ENCODE results near the gene SERPIND1.
"Not testable (repeated sequence)": the region's sequence is repeated elsewhere in the genome, so short reads cannot be mapped to it uniquely, and the experiment has no call there.

SERPIND1 gene

GRCh38 chr22:20729194-20729593 lies 44.7 kb upstream of the SERPIND1 start:
- no peak overlapping the region for H3K4me3 ChIP-seq (ENCODE audit: low read length)
- no peak overlapping the region for H3K23ac ChIP-seq (ENCODE audit: low read length)
- no peak overlapping the region for H3K27ac ChIP-seq (ENCODE audit: low read depth, low read length)
- no peak for DNase-seq
- no CpG with 5 or more reads among the region's 13 CpGs for WGBS (ENCODE audit: extremely low coverage, insufficient coverage, low lambda C conversion rate)
- no peak overlapping the region for H3K56ac ChIP-seq (ENCODE audit: low read length)
- H2BK120ac ChIP-seq (ENCODE audit: low read depth, low read length), result no peak overlapping the region
- H2BK5ac ChIP-seq (ENCODE audit: low read length), result no peak overlapping the region
- no peak overlapping the region for H3K9ac ChIP-seq (ENCODE audit: low read length)
- no peak overlapping the region for H4K5ac ChIP-seq (ENCODE audit: low read length)
- no peaks in the 10 kb centered on the region for H3K4me1 ChIP-seq (ENCODE audit: control insufficient read depth, low read depth, low read length)
- peaks cover 2% of the 10 kb centered on the region for H3K36me3 ChIP-seq (ENCODE audit: control insufficient read depth, insufficient read depth, low read length)
- no peaks in the 10 kb centered on the region for H3K79me1 ChIP-seq (ENCODE audit: low read length)
- H4K8ac ChIP-seq (ENCODE audit: low read depth, low read length), result no peak overlapping the region
- no peak overlapping the region for H2AK5ac ChIP-seq (ENCODE audit: low read length)
- H3K4ac ChIP-seq (ENCODE audit: low read depth, low read length), result no peak overlapping the region
- H2BK15ac ChIP-seq (replicated peaks; ENCODE audit: low read depth), result no peak overlapping the region
- H3K27me3 ChIP-seq (ENCODE audit: insufficient read depth, low read length, poor library complexity), result no peaks in the 10 kb centered on the region
- no peaks in the 10 kb centered on the region for H3K79me2 ChIP-seq (ENCODE audit: control insufficient read depth, insufficient read depth, low read length)
- no peak overlapping the region for H3K18ac ChIP-seq (ENCODE audit: low read length)
- no peak overlapping the region for H3K4me2 ChIP-seq (ENCODE audit: low read length)

- not testable (repeated sequence) for H3K27me3 ChIP-seq (ENCODE audit: insufficient read depth, low read length, poor library complexity); H3K36me3 ChIP-seq (ENCODE audit: control insufficient read depth, insufficient read depth, low read length); H3K23ac ChIP-seq (ENCODE audit: low read length); H3K56ac ChIP-seq (ENCODE audit: low read length); H3K79me1 ChIP-seq (ENCODE audit: low read length); H3K9ac ChIP-seq (ENCODE audit: low read length); H2BK15ac ChIP-seq (replicated peaks; ENCODE audit: low read depth); H3K18ac ChIP-seq (ENCODE audit: low read length); H3K4me3 ChIP-seq (ENCODE audit: low read length); H4K5ac ChIP-seq (ENCODE audit: low read length); H2AK5ac ChIP-seq (ENCODE audit: low read length); DNase-seq; H2BK120ac ChIP-seq (ENCODE audit: low read depth, low read length); H3K27ac ChIP-seq (ENCODE audit: low read depth, low read length); H3K79me2 ChIP-seq (ENCODE audit: control insufficient read depth, insufficient read depth, low read length); H3K4me2 ChIP-seq (ENCODE audit: low read length); H2BK5ac ChIP-seq (ENCODE audit: low read length); H4K8ac ChIP-seq (ENCODE audit: low read depth, low read length); H3K4me1 ChIP-seq (ENCODE audit: control insufficient read depth, low read depth, low read length); H3K4ac ChIP-seq (ENCODE audit: low read depth, low read length)
- WGBS (ENCODE audit: extremely low coverage, insufficient coverage, low lambda C conversion rate), result no CpG with 5 or more reads among the region's 8 CpGs
Observed at GRCh38 chr22:20732431-20732830, 41.5 kb upstream of the SERPIND1 start.

GRCh38 chr22:20735356-20736162 lies 38.4 kb upstream of the SERPIND1 start:
- not testable (repeated sequence) for DNase-seq; H3K27ac ChIP-seq (ENCODE audit: low read depth, low read length); H2BK5ac ChIP-seq (ENCODE audit: low read length); H3K18ac ChIP-seq (ENCODE audit: low read length); H3K4me2 ChIP-seq (ENCODE audit: low read length); H3K56ac ChIP-seq (ENCODE audit: low read length); H3K36me3 ChIP-seq (ENCODE audit: control insufficient read depth, insufficient read depth, low read length); H3K4me1 ChIP-seq (ENCODE audit: control insufficient read depth, low read depth, low read length); H3K27me3 ChIP-seq (ENCODE audit: insufficient read depth, low read length, poor library complexity); H2AK5ac ChIP-seq (ENCODE audit: low read length); H2BK15ac ChIP-seq (replicated peaks; ENCODE audit: low read depth); H3K4ac ChIP-seq (ENCODE audit: low read depth, low read length); H3K9ac ChIP-seq (ENCODE audit: low read length); H3K79me2 ChIP-seq (ENCODE audit: control insufficient read depth, insufficient read depth, low read length); H3K4me3 ChIP-seq (ENCODE audit: low read length); H3K23ac ChIP-seq (ENCODE audit: low read length); H4K5ac ChIP-seq (ENCODE audit: low read length); H2BK120ac ChIP-seq (ENCODE audit: low read depth, low read length); H4K8ac ChIP-seq (ENCODE audit: low read depth, low read length); H3K79me1 ChIP-seq (ENCODE audit: low read length)
- no CpG with 5 or more reads among the region's 15 CpGs for WGBS (ENCODE audit: extremely low coverage, insufficient coverage, low lambda C conversion rate)

DNA sequence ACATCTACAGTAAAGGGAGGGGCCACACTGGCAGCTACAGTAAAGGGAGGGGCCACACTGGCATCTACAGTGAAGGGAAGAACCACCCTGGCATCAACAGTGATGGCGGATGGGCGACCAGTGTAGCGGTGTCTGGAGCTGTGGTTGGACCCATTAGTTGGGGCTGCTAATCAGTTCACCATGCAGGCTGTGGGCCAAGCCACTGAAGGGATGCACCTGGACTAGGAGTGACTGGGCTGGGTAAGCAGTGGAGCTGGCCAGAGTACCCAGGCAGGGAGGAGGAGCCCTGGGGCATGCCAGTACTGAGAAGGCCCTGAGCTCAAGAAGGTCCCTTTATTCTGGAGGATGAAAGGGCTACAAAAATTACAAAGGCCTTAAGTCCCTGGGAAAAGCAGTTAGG lies 37.0 kb upstream of the SERPIND1 start:
- H3K79me2 ChIP-seq (ENCODE audit: control insufficient read depth, insufficient read depth, low read length); DNase-seq; H2BK120ac ChIP-seq (ENCODE audit: low read depth, low read length); H3K9ac ChIP-seq (ENCODE audit: low read length); H2BK5ac ChIP-seq (ENCODE audit: low read length); H3K4me3 ChIP-seq (ENCODE audit: low read length); H3K79me1 ChIP-seq (ENCODE audit: low read length); H4K5ac ChIP-seq (ENCODE audit: low read length); H3K36me3 ChIP-seq (ENCODE audit: control insufficient read depth, insufficient read depth, low read length); H3K56ac ChIP-seq (ENCODE audit: low read length); H2AK5ac ChIP-seq (ENCODE audit: low read length); H3K18ac ChIP-seq (ENCODE audit: low read length); H3K23ac ChIP-seq (ENCODE audit: low read length); H3K27ac ChIP-seq (ENCODE audit: low read depth, low read length); H3K4me1 ChIP-seq (ENCODE audit: control insufficient read depth, low read depth, low read length); H4K8ac ChIP-seq (ENCODE audit: low read depth, low read length); H3K4ac ChIP-seq (ENCODE audit: low read depth, low read length); H2BK15ac ChIP-seq (replicated peaks; ENCODE audit: low read depth); H3K4me2 ChIP-seq (ENCODE audit: low read length); H3K27me3 ChIP-seq (ENCODE audit: insufficient read depth, low read length, poor library complexity): not testable (repeated sequence)
- WGBS (ENCODE audit: extremely low coverage, insufficient coverage, low lambda C conversion rate), result no CpG with 5 or more reads among the region's 3 CpGs

DNA sequence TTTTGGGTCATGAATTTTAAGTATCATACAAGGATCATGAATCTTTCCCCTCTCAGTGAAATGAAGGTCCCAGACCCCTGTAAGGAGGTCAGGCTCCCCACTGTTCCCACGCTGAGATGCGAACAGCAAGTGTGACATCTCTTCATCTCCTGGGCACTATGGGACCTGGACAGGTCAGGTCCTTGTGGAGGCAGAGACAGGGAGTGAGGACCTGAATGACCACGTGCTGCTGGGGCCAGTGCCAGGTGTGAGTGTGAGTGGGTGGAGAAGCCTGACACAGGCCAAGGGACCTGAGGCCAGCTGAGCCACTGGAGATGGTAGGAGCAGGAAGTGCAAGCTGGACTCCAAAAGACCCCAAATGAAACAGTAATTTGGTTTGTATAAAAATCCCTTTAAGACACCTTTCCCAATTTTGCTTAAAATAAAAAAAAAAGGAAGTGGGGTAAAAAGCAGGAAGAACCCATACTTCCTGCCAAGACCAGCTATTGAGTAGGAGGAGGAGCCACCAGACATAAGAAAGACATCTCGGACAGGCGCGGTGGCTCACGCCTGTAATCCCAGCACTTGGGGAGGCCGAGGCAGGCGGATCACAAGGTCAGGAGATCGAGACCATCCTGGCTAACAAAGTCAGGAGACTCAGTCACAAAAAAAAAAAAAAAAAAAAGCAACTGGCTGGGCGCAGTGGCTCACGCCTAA lies 35.4 kb upstream of the SERPIND1 start:
- Histone ChIP-seq H3K4me2 (ENCODE audit: low read length) (no peak overlapping the region), H3K9ac (ENCODE audit: low read length) (no peak overlapping the region), H2BK5ac (ENCODE audit: low read length) (no peak overlapping the region), H3K79me2 (ENCODE audit: control insufficient read depth, insufficient read depth, low read length) (no peaks in the 10 kb centered on the region), H3K4ac (ENCODE audit: low read depth, low read length) (no peak overlapping the region), H3K27ac (ENCODE audit: low read depth, low read length) (no peak overlapping the region), H3K4me3 (ENCODE audit: low read length) (no peak overlapping the region), H3K79me1 (ENCODE audit: low read length) (no peaks in the 10 kb centered on the region), H3K27me3 (ENCODE audit: insufficient read depth, low read length, poor library complexity) (no peaks in the 10 kb centered on the region), H2AK5ac (ENCODE audit: low read length) (no peak overlapping the region), H4K5ac (ENCODE audit: low read length) (no peak overlapping the region), H3K18ac (ENCODE audit: low read length) (no peak overlapping the region), H4K8ac (ENCODE audit: low read depth, low read length) (no peak overlapping the region), H3K56ac (ENCODE audit: low read length) (no peak overlapping the region), H3K36me3 (ENCODE audit: control insufficient read depth, insufficient read depth, low read length) (peaks cover 1% of the 10 kb centered on the region), H3K4me1 (ENCODE audit: control insufficient read depth, low read depth, low read length) (no peaks in the 10 kb centered on the region), H2BK15ac (replicated peaks; ENCODE audit: low read depth) (no peak overlapping the region), H2BK120ac (ENCODE audit: low read depth, low read length) (no peak overlapping the region), H3K23ac (ENCODE audit: low read length) (no peak overlapping the region)
- DNase-seq, result no peak
- WGBS (ENCODE audit: extremely low coverage, insufficient coverage, low lambda C conversion rate), result no CpG with 5 or more reads among the region's 12 CpGs
